ENCODE measurements around the gene EIF2B5. TPM values are rescaled to one million over a fixed set of nuclear protein-coding genes. Genes with fewer than 3 reads are reported as not detected.
A peak's percentile ranks its signal among the peaks of the same experiment; 100 is the strongest.

EIF2B5 gene
- total and polyA plus RNA-seq, 2 of the 13 experiments (the other 11 are each of a cell fraction or from before 2014, with no cell fraction given), result 38.4 to 60.2 TPM

DNA sequence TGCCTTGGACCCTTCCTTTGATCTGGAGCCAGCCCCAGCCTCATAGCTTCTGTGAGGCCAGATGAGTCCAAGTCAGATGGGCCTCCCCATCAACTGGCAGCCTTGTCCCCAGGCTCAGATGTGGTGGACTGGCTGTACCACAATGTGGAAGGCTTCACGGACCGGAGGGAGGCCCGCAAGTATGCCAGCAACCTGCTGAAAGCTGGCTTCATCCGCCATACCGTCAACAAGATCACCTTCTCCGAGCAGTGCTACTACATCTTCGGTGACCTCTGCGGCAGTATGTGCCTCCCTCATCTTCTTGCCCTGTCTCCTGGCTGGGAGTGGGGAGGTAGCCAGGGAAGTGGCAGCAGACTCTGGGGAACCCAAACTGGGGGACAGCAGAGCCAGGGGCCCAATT is 32.6 kb downstream of the EIF2B5 start:
- in situ Hi-C loops (cut with HindIII; ENCODE audit: extremely low pct_ligation_motif_present, low pct_unique_long_range_greater_than_20kb), result no loop called here
- CTCF ChIA-PET (ENCODE audit: low intra/inter-chr PET ratio, low total read pairs), result no interaction called here
- no peaks in the 10 kb centered on the region for H3K27me3 ChIP-seq (ENCODE audit: control insufficient read depth in 1 of 2, insufficient read depth in 2 of 2, low read length in 2 of 2)
- BruUV-seq (replicated peaks), result no TSS peak
- no peak overlapping the region for H3K9ac ChIP-seq (ENCODE audit: insufficient read depth, low read depth, low read length)
- POLR2A ChIA-PET, result no interaction called here
- intact Hi-C loops (cut with micrococcal nuclease; ENCODE audit: unreplicated experiment), result no loop called here
- no peak overlapping the region for H2AFZ ChIP-seq (ENCODE audit: low read length)
- 100% methylated on average over 1 of the region's 8 CpGs for WGBS (ENCODE audit: low lambda C conversion rate)
- H3K27ac ChIP-seq (ENCODE audit: extremely low read length, insufficient read depth, low read length), result no peak overlapping the region
- no peaks in the 10 kb centered on the region for H3K4me1 ChIP-seq (ENCODE audit: insufficient read depth, low read length)
- ATAC-seq (no peak), DNase-seq (ENCODE audit: low spot score) (no peak), FAIRE-seq (no peak)
- H4K20me1 ChIP-seq (ENCODE audit: insufficient read depth, low read length), result 0 out of 2 replicates have a peak, but pooled peaks cover 4% of the 10 kb centered on the region
- no peak for TF ChIP-seq ZNF674 (CRISPR knock-in tag; IDR thresholded peaks at IDR 0.05; ENCODE audit: low read depth)
- TF ChIP-seq POLR2G (IDR thresholded peaks at IDR 0.05; ENCODE audit: low read depth, low read length), result 0 out of 2 replicates have a peak, but pooled peaks have one; percentile 1
- no peaks in the 10 kb centered on the region for H3K9me3 ChIP-seq (ENCODE audit: low read length)
- H3K4me3 ChIP-seq (replicated peaks in 1 of 3; ENCODE audit: insufficient read depth in 1 of 3, low read depth in 2 of 3, low read length in 3 of 3), result no peak overlapping the region
- no peak overlapping the region for H3K4me2 ChIP-seq (ENCODE audit: low read depth, low read length)
- peaks cover 5% of the 10 kb centered on the region for H3K79me2 ChIP-seq (ENCODE audit: insufficient read depth, low read length)
- H3K36me3 ChIP-seq (replicated peaks in 1 of 2; ENCODE audit: control insufficient read depth in 1 of 2, insufficient read depth in 2 of 2, low read length in 2 of 2), result peaks cover 41 to 85% of the 10 kb centered on the region in 2 experiments; a peak in 4 of 5 replicates

DNA sequence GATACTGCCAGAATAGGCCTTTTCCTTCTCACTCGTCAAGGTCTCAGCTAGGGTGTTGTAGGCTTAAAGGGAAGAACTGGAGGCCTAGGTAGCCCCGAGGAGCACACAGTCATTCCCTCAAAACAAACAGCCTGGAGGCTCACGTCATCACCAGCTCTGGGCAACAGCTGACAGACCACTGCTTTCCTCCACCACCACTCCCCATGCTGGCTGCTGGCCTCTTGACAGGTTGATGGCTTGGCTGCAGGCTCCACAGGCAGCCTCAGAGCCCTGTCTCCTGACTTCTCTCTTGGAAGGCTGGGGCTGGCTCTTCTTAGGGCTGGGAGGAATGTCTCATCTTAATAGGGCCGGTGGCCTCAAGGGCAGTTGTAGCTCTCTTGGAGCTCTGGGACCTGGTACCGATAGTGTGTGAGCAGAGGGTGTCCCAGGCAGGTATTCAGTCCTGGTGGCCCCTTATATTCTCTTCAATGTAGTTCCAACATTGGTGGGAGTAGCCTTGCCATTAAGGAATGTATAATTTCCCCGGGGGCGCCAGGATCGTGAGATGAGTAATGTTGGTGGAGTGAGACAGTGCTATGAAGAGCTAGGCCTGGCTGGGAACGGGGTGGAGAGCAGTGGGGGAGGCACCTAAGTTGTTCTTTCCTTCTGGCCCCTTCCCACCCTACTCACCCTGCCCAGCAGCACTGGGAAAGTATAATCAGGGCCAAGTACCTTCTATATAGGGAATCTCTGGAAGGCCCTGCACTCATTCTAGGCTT is 33.4 kb downstream of the EIF2B5 start:
- FAIRE-seq (no peak), ATAC-seq (no peak), DNase-seq (ENCODE audit: low spot score) (no peak)
- POLR2A ChIA-PET, result interaction anchor here (1.9 to 2.2 kb wide), 2 partner anchors 8 to 12 kb away, joined by 4 to 7 read pairs; no protein-coding TSS in a partner anchor
- no peak overlapping the region for H3K27ac ChIP-seq (ENCODE audit: extremely low read length, insufficient read depth, low read length)
- BruUV-seq (replicated peaks), result no TSS peak
- peaks cover 37 to 79% of the 10 kb centered on the region in 2 experiments; a peak in 4 of 5 replicates for H3K36me3 ChIP-seq (replicated peaks in 1 of 2; ENCODE audit: control insufficient read depth in 1 of 2, insufficient read depth in 2 of 2, low read length in 2 of 2)
- no peaks in the 10 kb centered on the region for H3K9me3 ChIP-seq (ENCODE audit: low read length)
- H3K4me3 ChIP-seq (replicated peaks in 1 of 3; ENCODE audit: insufficient read depth in 1 of 3, low read depth in 2 of 3, low read length in 3 of 3), result no peak overlapping the region
- H3K4me2 ChIP-seq (ENCODE audit: low read depth, low read length), result no peak overlapping the region
- H3K79me2 ChIP-seq (ENCODE audit: insufficient read depth, low read length), result no peaks in the 10 kb centered on the region
- no peak overlapping the region for H3K9ac ChIP-seq (ENCODE audit: insufficient read depth, low read depth, low read length)
- intact Hi-C loops (cut with micrococcal nuclease; ENCODE audit: unreplicated experiment), result no loop called here
- no peaks in the 10 kb centered on the region; the same call in 1 of the 2 replicates for H3K4me1 ChIP-seq (ENCODE audit: insufficient read depth, low read length)
- TF ChIP-seq, protein P1, sequence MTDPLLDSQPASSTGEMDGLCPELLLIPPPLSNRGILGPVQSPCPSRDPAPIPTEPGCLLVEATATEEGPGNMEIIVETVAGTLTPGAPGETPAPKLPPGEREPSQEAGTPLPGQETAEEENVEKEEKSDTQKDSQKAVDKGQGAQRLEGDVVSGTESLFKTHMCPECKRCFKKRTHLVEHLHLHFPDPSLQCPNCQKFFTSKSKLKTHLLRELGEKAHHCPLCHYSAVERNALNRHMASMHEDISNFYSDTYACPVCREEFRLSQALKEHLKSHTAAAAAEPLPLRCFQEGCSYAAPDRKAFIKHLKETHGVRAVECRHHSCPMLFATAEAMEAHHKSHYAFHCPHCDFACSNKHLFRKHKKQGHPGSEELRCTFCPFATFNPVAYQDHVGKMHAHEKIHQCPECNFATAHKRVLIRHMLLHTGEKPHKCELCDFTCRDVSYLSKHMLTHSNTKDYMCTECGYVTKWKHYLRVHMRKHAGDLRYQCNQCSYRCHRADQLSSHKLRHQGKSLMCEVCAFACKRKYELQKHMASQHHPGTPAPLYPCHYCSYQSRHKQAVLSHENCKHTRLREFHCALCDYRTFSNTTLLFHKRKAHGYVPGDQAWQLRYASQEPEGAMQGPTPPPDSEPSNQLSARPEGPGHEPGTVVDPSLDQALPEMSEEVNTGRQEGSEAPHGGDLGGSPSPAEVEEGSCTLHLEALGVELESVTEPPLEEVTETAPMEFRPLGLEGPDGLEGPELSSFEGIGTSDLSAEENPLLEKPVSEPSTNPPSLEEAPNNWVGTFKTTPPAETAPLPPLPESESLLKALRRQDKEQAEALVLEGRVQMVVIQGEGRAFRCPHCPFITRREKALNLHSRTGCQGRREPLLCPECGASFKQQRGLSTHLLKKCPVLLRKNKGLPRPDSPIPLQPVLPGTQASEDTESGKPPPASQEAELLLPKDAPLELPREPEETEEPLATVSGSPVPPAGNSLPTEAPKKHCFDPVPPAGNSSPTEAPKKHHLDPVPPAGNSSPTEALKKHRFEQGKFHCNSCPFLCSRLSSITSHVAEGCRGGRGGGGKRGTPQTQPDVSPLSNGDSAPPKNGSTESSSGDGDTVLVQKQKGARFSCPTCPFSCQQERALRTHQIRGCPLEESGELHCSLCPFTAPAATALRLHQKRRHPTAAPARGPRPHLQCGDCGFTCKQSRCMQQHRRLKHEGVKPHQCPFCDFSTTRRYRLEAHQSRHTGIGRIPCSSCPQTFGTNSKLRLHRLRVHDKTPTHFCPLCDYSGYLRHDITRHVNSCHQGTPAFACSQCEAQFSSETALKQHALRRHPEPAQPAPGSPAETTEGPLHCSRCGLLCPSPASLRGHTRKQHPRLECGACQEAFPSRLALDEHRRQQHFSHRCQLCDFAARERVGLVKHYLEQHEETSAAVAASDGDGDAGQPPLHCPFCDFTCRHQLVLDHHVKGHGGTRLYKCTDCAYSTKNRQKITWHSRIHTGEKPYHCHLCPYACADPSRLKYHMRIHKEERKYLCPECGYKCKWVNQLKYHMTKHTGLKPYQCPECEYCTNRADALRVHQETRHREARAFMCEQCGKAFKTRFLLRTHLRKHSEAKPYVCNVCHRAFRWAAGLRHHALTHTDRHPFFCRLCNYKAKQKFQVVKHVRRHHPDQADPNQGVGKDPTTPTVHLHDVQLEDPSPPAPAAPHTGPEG (CRISPR knock-in tag; IDR thresholded peaks at IDR 0.05), result no peak
- 0 out of 2 replicates have a peak, but pooled peaks have one; percentile 10 for TF ChIP-seq POLR2G (IDR thresholded peaks at IDR 0.05; ENCODE audit: low read depth, low read length)
- no peak for TF ChIP-seq GABPB1 (CRISPR knock-in tag; IDR thresholded peaks at IDR 0.05)
- TF ChIP-seq RARG (CRISPR knock-in tag; IDR thresholded peaks at IDR 0.05; ENCODE audit: low read depth), result no peak
- H3K27me3 ChIP-seq (ENCODE audit: control insufficient read depth in 1 of 2, insufficient read depth in 2 of 2, low read length in 2 of 2), result no peaks in the 10 kb centered on the region
- no peak overlapping the region for H2AFZ ChIP-seq (ENCODE audit: low read length)
- 88% methylated on average over 9 of the region's 9 CpGs for WGBS (ENCODE audit: low lambda C conversion rate)
- in situ Hi-C loops (cut with HindIII; ENCODE audit: extremely low pct_ligation_motif_present, low pct_unique_long_range_greater_than_20kb), result no loop called here
- H4K20me1 ChIP-seq (ENCODE audit: insufficient read depth, low read length), result 0 out of 2 replicates have a peak, but pooled peaks cover 4% of the 10 kb centered on the region
- CTCF ChIA-PET (ENCODE audit: low intra/inter-chr PET ratio, low total read pairs), result no interaction called here
